ENCODE results near the gene NTN1. TPM values are rescaled to one million over a fixed set of nuclear protein-coding genes. Genes with fewer than 3 reads are reported as not detected.

The NTN1 gene
- total and polyA plus RNA-seq, 2 experiments from 2014 or later, result 0.42 to 2.1 TPM

DNA sequence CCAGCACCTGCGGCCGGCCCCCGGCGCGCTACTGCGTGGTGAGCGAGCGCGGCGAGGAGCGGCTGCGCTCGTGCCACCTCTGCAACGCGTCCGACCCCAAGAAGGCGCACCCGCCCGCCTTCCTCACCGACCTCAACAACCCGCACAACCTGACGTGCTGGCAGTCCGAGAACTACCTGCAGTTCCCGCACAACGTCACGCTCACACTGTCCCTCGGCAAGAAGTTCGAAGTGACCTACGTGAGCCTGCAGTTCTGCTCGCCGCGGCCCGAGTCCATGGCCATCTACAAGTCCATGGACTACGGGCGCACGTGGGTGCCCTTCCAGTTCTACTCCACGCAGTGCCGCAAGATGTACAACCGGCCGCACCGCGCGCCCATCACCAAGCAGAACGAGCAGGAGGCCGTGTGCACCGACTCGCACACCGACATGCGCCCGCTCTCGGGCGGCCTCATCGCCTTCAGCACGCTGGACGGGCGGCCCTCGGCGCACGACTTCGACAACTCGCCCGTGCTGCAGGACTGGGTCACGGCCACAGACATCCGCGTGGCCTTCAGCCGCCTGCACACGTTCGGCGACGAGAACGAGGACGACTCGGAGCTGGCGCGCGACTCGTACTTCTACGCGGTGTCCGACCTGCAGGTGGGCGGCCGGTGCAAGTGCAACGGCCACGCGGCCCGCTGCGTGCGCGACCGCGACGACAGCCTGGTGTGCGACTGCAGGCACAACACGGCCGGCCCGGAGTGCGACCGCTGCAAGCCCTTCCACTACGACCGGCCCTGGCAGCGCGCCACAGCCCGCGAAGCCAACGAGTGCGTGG is 1.5 kb downstream of the NTN1 start:
- no peaks in the 10 kb centered on the region for H4K20me1 ChIP-seq (ENCODE audit: insufficient read depth, poor library complexity, severe bottlenecking)
- no peaks in the 10 kb centered on the region for H3K36me3 ChIP-seq (replicated peaks; ENCODE audit: insufficient read depth, low read depth)
- peak overlapping the region; percentile 100 for H3K4me2 ChIP-seq
- peak; percentile 48 for DNase-seq (ENCODE audit: low spot score)
- H3K9me3 ChIP-seq (ENCODE audit: low read depth), result peaks cover 3% of the 10 kb centered on the region
- H2AFZ ChIP-seq, result no peak overlapping the region
- TF ChIP-seq EZH2 (IDR thresholded peaks at IDR 0.05; ENCODE audit: borderline replicate concordance) (peak; percentile 98), CTCF (IDR thresholded peaks at IDR 0.05; ENCODE audit: poor library complexity) (no peak), EZH2phosphoT487 (IDR thresholded peaks at IDR 0.05; ENCODE audit: low read depth, severe bottlenecking, unreplicated experiment) (peak; percentile 78)
- peaks cover 13% of the 10 kb centered on the region for H3K4me1 ChIP-seq (ENCODE audit: insufficient read depth)
- H3K4me3 ChIP-seq, result no peak overlapping the region
- H3K27ac ChIP-seq, result no peak overlapping the region
- peaks cover 77% of the 10 kb centered on the region for H3K27me3 ChIP-seq
- WGBS (ENCODE audit: low lambda C conversion rate, missing lambda C conversion rate), result 5% methylated on average over 96 of the region's 106 CpGs
- H3K79me2 ChIP-seq, result no peaks in the 10 kb centered on the region
- H3K9me2 ChIP-seq (replicated peaks; ENCODE audit: insufficient read depth), result no peaks in the 10 kb centered on the region

GRCh38 chr17:9023392-9024218 is 2.3 kb downstream of the NTN1 start:
- Histone ChIP-seq H3K36me3 (replicated peaks; ENCODE audit: insufficient read depth, low read depth) (no peaks in the 10 kb centered on the region), H3K4me3 (no peak overlapping the region), H4K20me1 (ENCODE audit: insufficient read depth, poor library complexity, severe bottlenecking) (no peaks in the 10 kb centered on the region), H3K4me2 (peak overlapping the region; percentile 100), H3K4me1 (ENCODE audit: insufficient read depth) (peaks cover 13% of the 10 kb centered on the region), H2AFZ (no peak overlapping the region), H3K27ac (no peak overlapping the region), H3K9me2 (replicated peaks; ENCODE audit: insufficient read depth) (no peaks in the 10 kb centered on the region), H3K9me3 (ENCODE audit: low read depth) (peaks cover 3% of the 10 kb centered on the region), H3K79me2 (no peaks in the 10 kb centered on the region), H3K27me3 (peaks cover 70% of the 10 kb centered on the region)
- no peak for DNase-seq (ENCODE audit: low spot score)
- TF ChIP-seq EZH2 (IDR thresholded peaks at IDR 0.05; ENCODE audit: borderline replicate concordance) (peak; percentile 71), EZH2phosphoT487 (IDR thresholded peaks at IDR 0.05; ENCODE audit: low read depth, severe bottlenecking, unreplicated experiment) (peak; percentile 61), CTCF (IDR thresholded peaks at IDR 0.05; ENCODE audit: poor library complexity) (no peak)
- 8% methylated on average over 34 of the region's 49 CpGs for WGBS (ENCODE audit: low lambda C conversion rate, missing lambda C conversion rate)

DNA sequence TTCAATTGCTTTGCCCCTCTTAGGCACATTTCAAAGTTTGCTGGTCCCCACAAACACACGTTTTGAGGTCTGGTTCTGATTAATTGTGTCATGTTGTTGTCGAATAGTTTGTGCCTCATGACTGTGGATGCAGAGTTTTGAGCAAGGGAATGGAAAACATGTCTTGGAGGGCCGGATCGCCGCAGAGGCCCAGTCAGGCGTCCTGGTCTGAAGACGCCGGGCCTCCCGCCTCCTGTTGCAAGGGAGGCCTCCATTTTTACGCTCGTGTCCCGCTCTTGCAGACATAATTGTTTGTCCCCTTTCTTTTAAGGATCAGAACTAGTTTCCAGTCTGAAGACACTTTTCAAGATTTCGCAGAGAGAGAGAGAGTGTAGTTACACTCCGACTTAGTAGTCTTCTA is 3.2 kb downstream of the NTN1 start:
- Histone ChIP-seq H3K9me2 (replicated peaks; ENCODE audit: insufficient read depth) (no peaks in the 10 kb centered on the region), H3K27me3 (peaks cover 68% of the 10 kb centered on the region), H3K4me2 (no peak overlapping the region), H3K4me1 (ENCODE audit: insufficient read depth) (peaks cover 13% of the 10 kb centered on the region), H3K4me3 (no peak overlapping the region), H3K27ac (no peak overlapping the region), H3K36me3 (replicated peaks; ENCODE audit: insufficient read depth, low read depth) (no peaks in the 10 kb centered on the region), H2AFZ (no peak overlapping the region), H4K20me1 (ENCODE audit: insufficient read depth, poor library complexity, severe bottlenecking) (no peaks in the 10 kb centered on the region), H3K9me3 (ENCODE audit: low read depth) (peaks cover 3% of the 10 kb centered on the region), H3K79me2 (no peaks in the 10 kb centered on the region)
- TF ChIP-seq EZH2 (IDR thresholded peaks at IDR 0.05; ENCODE audit: borderline replicate concordance) (no peak), EZH2phosphoT487 (IDR thresholded peaks at IDR 0.05; ENCODE audit: low read depth, severe bottlenecking, unreplicated experiment) (no peak), CTCF (IDR thresholded peaks at IDR 0.05; ENCODE audit: poor library complexity) (no peak)
- 25% methylated on average over 14 of the region's 14 CpGs for WGBS (ENCODE audit: low lambda C conversion rate, missing lambda C conversion rate)
- DNase-seq (ENCODE audit: low spot score), result no peak

Data from hepatocyte (in vitro differentiated cells).